SH-SY5Y (cell line): ENCODE results near the gene FAM170B.

Experiments
- GATA2 ChIP-seq: IDR thresholded peaks from 2 replicates; pipeline ENCODE4 v1.6.1; 2011; ENCODE audit warnings: mild to moderate bottlenecking, low read depth, low read length
- GATA3 ChIP-seq: IDR thresholded peaks from 2 replicates; pipeline ENCODE4 v1.6.1; 2011; ENCODE audit warnings: low read depth, mild to moderate bottlenecking, low read length, moderate library complexity

DNA sequence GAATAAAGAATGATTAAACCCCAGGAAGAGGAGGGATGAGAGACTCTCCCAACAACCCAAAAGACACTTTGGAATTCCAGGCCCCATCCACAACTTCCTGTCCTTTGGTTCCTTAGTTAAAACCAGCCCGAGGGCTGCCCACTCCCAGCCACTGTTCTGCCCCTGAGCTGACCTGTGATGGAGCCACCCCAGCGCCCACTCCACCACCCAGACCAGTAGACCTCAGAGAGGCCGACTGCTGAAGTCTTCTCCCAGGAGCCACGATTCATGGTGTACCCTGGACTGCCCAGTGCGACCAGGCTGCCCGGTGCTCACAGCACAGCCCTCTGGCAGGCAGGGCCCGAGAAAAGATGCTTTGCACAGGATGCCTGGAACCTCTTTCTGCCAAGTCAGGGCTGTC is 25.2 kb downstream of the FAM170B start:
- TF ChIP-seq GATA3 (no peak), GATA2 (no peak)
